ENCODE measurements around the gene ZMYM1.
A peak's percentile ranks its signal among the peaks of the same experiment; 100 is the strongest.
"Not testable (repeated sequence)": the region's sequence is repeated elsewhere in the genome, so short reads cannot be mapped to it uniquely, and the experiment has no call there.

The ZMYM1 gene

GRCh38 chr1:35080171-35080854 is 1.1 kb downstream of the ZMYM1 start:
- DNase-seq = no peak

GRCh38 chr1:35085421-35085820 is 6.2 kb downstream of the ZMYM1 start:
- DNase-seq = no peak

GRCh38 chr1:35097224-35097623 is 18.0 kb downstream of the ZMYM1 start:
- DNase-seq = peak; percentile 19

GRCh38 chr1:35111106-35111505 is 31.9 kb downstream of the ZMYM1 start:
- no peak for DNase-seq

GRCh38 chr1:35112668-35113067 is 33.5 kb downstream of the ZMYM1 start:
- peak; percentile 42 for DNase-seq

DNA sequence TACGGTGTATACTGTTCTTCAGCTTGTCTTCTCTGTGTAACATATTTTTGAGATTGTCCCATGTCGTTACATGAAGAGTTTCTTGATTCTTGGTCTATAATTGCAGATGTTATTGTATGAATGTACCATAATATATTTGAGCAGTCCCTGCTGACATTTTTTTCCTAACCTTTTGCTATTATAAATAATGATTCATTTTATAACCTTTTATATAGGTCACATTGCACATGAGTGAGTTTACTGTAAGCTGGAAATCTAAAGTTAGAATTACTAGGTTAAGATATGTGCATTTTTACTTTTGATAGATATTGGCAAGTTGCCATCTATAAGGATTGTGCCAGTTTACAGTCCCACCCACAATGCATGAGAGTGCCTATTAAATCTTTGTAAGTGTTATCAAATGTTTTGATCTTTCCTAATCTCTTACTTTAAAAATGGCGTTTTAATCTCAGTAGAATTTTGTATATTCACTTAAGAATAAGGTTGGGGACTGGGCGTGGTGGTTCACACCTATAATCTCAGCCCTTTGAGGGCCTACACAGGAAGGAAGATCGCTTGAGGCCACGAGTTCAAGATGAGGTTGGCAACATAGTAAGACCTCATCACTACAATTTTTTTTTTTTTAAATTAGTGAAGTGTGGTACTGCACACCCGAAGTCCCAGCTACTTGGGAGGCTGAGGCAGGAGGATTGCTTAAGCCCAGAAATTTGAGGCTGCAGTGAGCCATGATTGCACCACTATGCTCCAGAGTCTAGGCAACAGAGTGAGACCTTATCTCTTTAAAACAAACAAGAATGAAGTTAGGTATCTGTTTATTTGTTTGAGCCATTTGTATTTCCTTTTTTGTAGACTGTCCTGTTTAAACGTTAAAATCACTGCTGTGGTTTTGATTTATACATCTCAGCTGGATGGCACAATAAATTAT is 36.5 kb downstream of the ZMYM1 start:
- DNase-seq = peak; percentile 13

GRCh38 chr1:35120458-35121133 is 41.4 kb downstream of the ZMYM1 start:
- peak; percentile 27 for DNase-seq

- DNase-seq = no peak
Observed at GRCh38 chr1:35122311-35122710, 43.1 kb downstream of the ZMYM1 start.

DNA sequence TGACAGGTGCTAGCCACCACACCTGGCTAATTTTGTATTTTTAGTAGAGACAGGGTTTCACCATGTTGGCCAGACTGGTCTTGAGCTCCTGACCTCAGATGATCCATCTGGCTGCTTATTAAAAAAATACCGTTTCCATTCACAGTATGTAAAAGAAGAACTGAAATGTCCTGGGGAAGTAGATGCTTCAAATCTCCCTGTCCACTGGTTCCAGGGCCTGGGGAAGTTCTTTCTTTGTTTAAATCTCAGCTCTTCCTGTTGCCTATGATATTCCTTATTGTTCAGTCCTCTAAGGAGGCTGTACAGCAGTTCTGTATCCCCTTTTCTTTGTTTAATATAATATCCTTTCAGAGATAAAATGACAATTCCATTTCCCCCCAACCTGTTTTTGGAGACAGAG is 47.4 kb downstream of the ZMYM1 start:
- no peak for DNase-seq

- no peak for DNase-seq
Observed at GRCh38 chr1:35129080-35129479, 49.9 kb downstream of the ZMYM1 start.

GRCh38 chr1:35136780-35137179 is 57.6 kb downstream of the ZMYM1 start:
- peak; percentile 20 for DNase-seq

GRCh38 chr1:35137590-35137989 is 58.4 kb downstream of the ZMYM1 start:
- DNase-seq = not testable (repeated sequence)

GRCh38 chr1:35142294-35142693 is 63.1 kb downstream of the ZMYM1 start:
- DNase-seq = not testable (repeated sequence)

- DNase-seq = not testable (repeated sequence)
Observed at GRCh38 chr1:35142728-35143127, 63.5 kb downstream of the ZMYM1 start.

- no peak for DNase-seq
Observed at GRCh38 chr1:35143737-35144508, 64.7 kb downstream of the ZMYM1 start.

- not testable (repeated sequence) for DNase-seq
Observed at GRCh38 chr1:35145892-35146549, 66.8 kb downstream of the ZMYM1 start.

GRCh38 chr1:35151220-35151619 is 72.0 kb downstream of the ZMYM1 start:
- DNase-seq = no peak

GRCh38 chr1:35164893-35165292 is 85.7 kb downstream of the ZMYM1 start:
- DNase-seq = no peak
